ENCODE results near the gene TRAPPC8. TPM values are rescaled to one million over a fixed set of nuclear protein-coding genes. Genes with fewer than 3 reads are reported as not detected.

TRAPPC8 gene
- total and polyA plus RNA-seq, 4 donors: 12.4 to 73.5 (median 35.8) TPM

- Histone ChIP-seq H3K36me3 (ENCODE audit: control insufficient read depth in 4 of 4, insufficient read depth in 4 of 4, low read length in 4 of 4) (peaks cover 10 to 39% (median 33%) of the 10 kb centered on the region in 4 donors), H3K9me3 (ENCODE audit: control insufficient read depth in 4 of 4, insufficient read depth in 3 of 4, low read length in 3 of 4) (no peaks in the 10 kb centered on the region), H3K27me3 (ENCODE audit: control insufficient read depth in 3 of 3, insufficient read depth in 3 of 3, low read length in 2 of 3) (no peaks in the 10 kb centered on the region), H3K4me3 (no peak overlapping the region), H3K27ac (ENCODE audit: low read depth in 1 of 2, low read length in 1 of 2) (no peak overlapping the region), H3K9ac (ENCODE audit: insufficient read depth in 1 of 2, low read length in 2 of 2) (no peak overlapping the region), H3K4me1 (ENCODE audit: control insufficient read depth in 5 of 5, insufficient read depth in 5 of 5, low read length in 5 of 5) (no peaks in the 10 kb centered on the region)
- DNase-seq (no peak), ATAC-seq (ENCODE audit: insufficient read depth, low FRiP score) (no peak)
- TF ChIP-seq CTCF (IDR thresholded peaks at IDR 0.05; ENCODE audit: control extremely low read depth, extremely low read depth): no peak
- WGBS, 2 donors: 71 to 79% methylated on average over 2 of the region's 2 CpGs
Observed at GRCh38 chr18:31840499-31840898, 102.4 kb downstream of the TRAPPC8 start.

GRCh38 chr18:31837879-31838278 is 105.0 kb downstream of the TRAPPC8 start:
- H3K4me1 ChIP-seq (ENCODE audit: control insufficient read depth in 5 of 5, insufficient read depth in 5 of 5, low read length in 5 of 5): no peaks in the 10 kb centered on the region
- no peak for TF ChIP-seq CTCF (IDR thresholded peaks at IDR 0.05; ENCODE audit: control extremely low read depth, extremely low read depth)
- no peaks in the 10 kb centered on the region for H3K9me3 ChIP-seq (ENCODE audit: control insufficient read depth in 4 of 4, insufficient read depth in 3 of 4, low read length in 3 of 4)
- H3K36me3 ChIP-seq (ENCODE audit: control insufficient read depth in 4 of 4, insufficient read depth in 4 of 4, low read length in 4 of 4): peaks cover 14 to 41% (median 33%) of the 10 kb centered on the region in 4 donors
- ATAC-seq (ENCODE audit: insufficient read depth, low FRiP score) (no peak), DNase-seq (no peak)
- 99 to 100% methylated on average over 3 of the region's 3 CpGs for WGBS, 2 donors
- H3K27ac ChIP-seq (ENCODE audit: low read depth in 1 of 2, low read length in 1 of 2): no peak overlapping the region
- no peaks in the 10 kb centered on the region for H3K27me3 ChIP-seq (ENCODE audit: control insufficient read depth in 3 of 3, insufficient read depth in 3 of 3, low read length in 2 of 3)
- H3K4me3 ChIP-seq: no peak overlapping the region
- no peak overlapping the region for H3K9ac ChIP-seq (ENCODE audit: insufficient read depth in 1 of 2, low read length in 2 of 2)

- Histone ChIP-seq H3K4me3 (no peak overlapping the region), H3K9me3 (ENCODE audit: control insufficient read depth in 4 of 4, insufficient read depth in 3 of 4, low read length in 3 of 4) (no peaks in the 10 kb centered on the region), H3K4me1 (ENCODE audit: control insufficient read depth in 5 of 5, insufficient read depth in 5 of 5, low read length in 5 of 5) (no peaks in the 10 kb centered on the region), H3K27ac (ENCODE audit: low read depth in 1 of 2, low read length in 1 of 2) (no peak overlapping the region), H3K36me3 (ENCODE audit: control insufficient read depth in 4 of 4, insufficient read depth in 4 of 4, low read length in 4 of 4) (peaks cover 17 to 32% (median 30%) of the 10 kb centered on the region in 4 donors), H3K27me3 (ENCODE audit: control insufficient read depth in 3 of 3, insufficient read depth in 3 of 3, low read length in 2 of 3) (no peaks in the 10 kb centered on the region), H3K9ac (ENCODE audit: insufficient read depth in 1 of 2, low read length in 2 of 2) (no peak overlapping the region)
- ATAC-seq (ENCODE audit: insufficient read depth, low FRiP score) (no peak), DNase-seq (no peak)
- 84 to 96% methylated on average over 4 of the region's 4 CpGs for WGBS, 2 donors
- no peak for TF ChIP-seq CTCF (IDR thresholded peaks at IDR 0.05; ENCODE audit: control extremely low read depth, extremely low read depth)
Observed at GRCh38 chr18:31835528-31836133, 107.3 kb downstream of the TRAPPC8 start.

GRCh38 chr18:31831903-31832302 is 111.0 kb downstream of the TRAPPC8 start:
- peaks cover 10 to 21% (median 18%) of the 10 kb centered on the region in 4 donors for H3K36me3 ChIP-seq (ENCODE audit: control insufficient read depth in 4 of 4, insufficient read depth in 4 of 4, low read length in 4 of 4)
- no peak for TF ChIP-seq CTCF (IDR thresholded peaks at IDR 0.05; ENCODE audit: control extremely low read depth, extremely low read depth)
- H3K9ac ChIP-seq (ENCODE audit: insufficient read depth in 1 of 2, low read length in 2 of 2): no peak overlapping the region
- no peaks in the 10 kb centered on the region for H3K27me3 ChIP-seq (ENCODE audit: control insufficient read depth in 3 of 3, insufficient read depth in 3 of 3, low read length in 2 of 3)
- ATAC-seq (ENCODE audit: insufficient read depth, low FRiP score) (no peak), DNase-seq (no peak)
- H3K27ac ChIP-seq (ENCODE audit: low read depth in 1 of 2, low read length in 1 of 2): no peak overlapping the region
- 85 to 95% methylated on average over 1 of the region's 1 CpG for WGBS, 2 donors
- H3K4me1 ChIP-seq (ENCODE audit: control insufficient read depth in 5 of 5, insufficient read depth in 5 of 5, low read length in 5 of 5): no peaks in the 10 kb centered on the region
- no peaks in the 10 kb centered on the region for H3K9me3 ChIP-seq (ENCODE audit: control insufficient read depth in 4 of 4, insufficient read depth in 3 of 4, low read length in 3 of 4)
- no peak overlapping the region for H3K4me3 ChIP-seq
